Neural crest cell (in vitro differentiated cells): ENCODE measurements around the gene CRHR2. TPM values are rescaled to one million over a fixed set of nuclear protein-coding genes. Genes with fewer than 3 reads are reported as not detected.

ENCODE experiments used
- DNase-seq: peaks from one replicate; pipeline ENCODE4 v3.0.0; 2021; ENCODE audit warnings: low read depth, mixed read lengths, low spot score
- H3K27ac Mint-ChIP-seq: one replicate; pipeline ENCODE4 v1.8.0; 2021; ENCODE audit warnings: mild to moderate bottlenecking, mixed read lengths; ENCODE audit not compliant: unreplicated experiment
- H3K27me3 Mint-ChIP-seq: 2 replicates; pipeline ENCODE4 v1.8.0; 2021; ENCODE audit warnings: low read depth, mild to moderate bottlenecking, mixed read lengths
- H3K36me3 Mint-ChIP-seq: 2 replicates; pipeline ENCODE4 v1.8.0; 2021; ENCODE audit warnings: low read depth, mild to moderate bottlenecking, mixed read lengths
- H3K4me1 Mint-ChIP-seq: 2 replicates; pipeline ENCODE4 v1.8.0; 2021; ENCODE audit warnings: mixed read lengths
- H3K4me3 Mint-ChIP-seq: one replicate; pipeline ENCODE4 v1.8.0; 2021; ENCODE audit warnings: mild to moderate bottlenecking, mixed read lengths
- H3K9me3 Mint-ChIP-seq: 2 replicates; pipeline ENCODE4 v1.8.0; 2021; ENCODE audit warnings: mixed read lengths
- total RNA-seq: library from RNA; stranded (reverse); gene quantifications from 2 replicates; pipeline ENCODE4 v1.2.1, GENCODE V29; 2021
- TF ChIP-seq, protein P1 (sequence below): fragments of 200-600 bp; sonication (generic); conservative IDR thresholded peaks from 2 replicates; pipeline ENCODE4 v1.5.0; 2021; ENCODE audit warnings: antibody characterized with exemption, mild to moderate bottlenecking

The CRHR2 gene
- total RNA-seq, 1 donor from 2014 or later: not detected

DNA sequence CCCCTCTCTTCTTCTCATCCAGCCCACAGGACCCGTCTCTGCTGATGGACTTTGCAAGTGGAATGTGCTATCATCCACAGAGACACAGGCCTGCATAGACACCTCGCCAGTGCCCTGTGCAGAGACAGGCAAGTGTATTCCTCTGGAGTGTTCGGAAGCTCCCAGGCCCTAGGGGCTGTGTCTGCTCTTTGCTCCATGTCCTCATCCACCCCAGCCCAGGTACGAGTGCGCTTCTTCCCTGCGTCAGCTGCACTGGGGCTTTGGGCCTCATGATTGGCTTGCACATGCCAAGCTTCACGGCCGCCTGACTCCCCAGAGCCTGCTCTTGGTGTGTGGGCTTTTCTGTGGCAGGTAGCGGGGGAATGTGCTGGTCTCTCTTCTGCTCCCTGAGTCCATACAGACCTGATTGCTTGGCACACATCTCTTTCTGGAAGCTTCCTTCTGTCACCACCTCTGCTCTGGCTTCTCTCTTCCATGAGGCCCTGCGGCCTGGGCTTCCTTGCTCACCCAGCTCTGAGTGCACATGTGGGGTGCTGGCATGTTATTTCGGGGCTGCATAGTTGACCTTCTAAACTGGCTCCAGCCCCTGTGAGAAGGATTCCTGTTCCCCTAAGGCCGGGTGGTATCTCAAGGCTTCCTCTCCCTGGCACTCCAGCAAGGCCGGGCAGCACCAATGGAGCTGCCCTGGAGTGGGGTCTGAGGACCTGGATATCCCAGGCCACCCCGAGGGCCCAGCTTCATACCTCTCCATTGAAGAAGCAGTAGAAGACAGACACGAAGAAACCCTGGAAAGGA is 27.8 kb downstream of the CRHR2 start:
- DNase-seq: no peak
- Mint-ChIP-seq H3K27ac (no peak overlapping the region), H3K9me3 (no peaks in the 10 kb centered on the region), H3K4me3 (no peak overlapping the region), H3K27me3 (no peaks in the 10 kb centered on the region), H3K4me1 (no peaks in the 10 kb centered on the region), H3K36me3 (peaks cover 3% of the 10 kb centered on the region)
- TF ChIP-seq, protein P1, sequence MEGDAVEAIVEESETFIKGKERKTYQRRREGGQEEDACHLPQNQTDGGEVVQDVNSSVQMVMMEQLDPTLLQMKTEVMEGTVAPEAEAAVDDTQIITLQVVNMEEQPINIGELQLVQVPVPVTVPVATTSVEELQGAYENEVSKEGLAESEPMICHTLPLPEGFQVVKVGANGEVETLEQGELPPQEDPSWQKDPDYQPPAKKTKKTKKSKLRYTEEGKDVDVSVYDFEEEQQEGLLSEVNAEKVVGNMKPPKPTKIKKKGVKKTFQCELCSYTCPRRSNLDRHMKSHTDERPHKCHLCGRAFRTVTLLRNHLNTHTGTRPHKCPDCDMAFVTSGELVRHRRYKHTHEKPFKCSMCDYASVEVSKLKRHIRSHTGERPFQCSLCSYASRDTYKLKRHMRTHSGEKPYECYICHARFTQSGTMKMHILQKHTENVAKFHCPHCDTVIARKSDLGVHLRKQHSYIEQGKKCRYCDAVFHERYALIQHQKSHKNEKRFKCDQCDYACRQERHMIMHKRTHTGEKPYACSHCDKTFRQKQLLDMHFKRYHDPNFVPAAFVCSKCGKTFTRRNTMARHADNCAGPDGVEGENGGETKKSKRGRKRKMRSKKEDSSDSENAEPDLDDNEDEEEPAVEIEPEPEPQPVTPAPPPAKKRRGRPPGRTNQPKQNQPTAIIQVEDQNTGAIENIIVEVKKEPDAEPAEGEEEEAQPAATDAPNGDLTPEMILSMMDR: no peak

DNA sequence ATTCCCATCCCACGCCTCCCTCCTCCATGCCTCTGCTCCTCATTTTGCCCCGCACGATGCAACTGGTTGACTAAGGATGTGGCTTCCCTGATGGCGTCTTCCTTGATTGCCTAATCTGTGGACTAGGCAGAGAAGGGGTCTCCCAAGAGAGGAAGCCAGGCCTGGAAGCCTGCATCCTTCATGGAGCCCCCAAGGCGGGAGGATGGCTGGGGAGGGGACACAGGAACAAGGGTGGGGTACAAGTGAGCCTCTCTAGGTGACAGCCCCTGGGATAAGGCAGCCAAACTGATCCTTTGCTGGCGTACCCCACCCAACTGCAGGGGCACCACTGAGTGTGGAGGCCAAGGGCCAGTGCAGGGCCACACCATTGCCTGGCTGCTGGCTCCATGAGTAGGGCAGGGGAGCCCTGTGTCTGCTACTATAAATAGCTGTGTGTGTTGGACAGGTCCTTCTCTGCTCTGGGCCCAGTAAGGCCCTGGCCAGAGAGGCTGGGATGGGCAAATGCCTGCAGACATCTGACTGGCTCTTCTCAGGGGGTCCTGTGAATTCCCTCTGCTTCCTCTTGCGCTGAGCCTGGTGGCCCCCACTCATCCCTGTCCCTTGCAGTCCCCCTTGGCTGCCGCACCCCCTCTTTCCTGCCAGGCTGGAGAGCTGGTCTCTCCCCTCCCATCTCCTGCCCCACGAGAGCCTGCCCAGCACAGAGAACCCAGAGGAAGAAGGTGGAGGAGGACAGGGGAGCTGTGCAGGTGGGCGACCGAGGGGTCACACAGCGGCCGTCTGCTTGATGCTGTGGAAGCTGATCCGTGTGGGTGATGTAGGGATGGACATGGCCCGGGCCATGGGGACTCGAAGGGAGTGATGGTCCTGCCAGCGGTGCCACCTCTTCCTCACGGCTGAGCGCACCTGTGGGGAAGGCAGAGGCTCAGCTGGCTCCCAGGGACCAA is 29.3 kb downstream of the CRHR2 start:
- no peak overlapping the region for H3K27ac Mint-ChIP-seq
- peaks cover 3% of the 10 kb centered on the region for H3K36me3 Mint-ChIP-seq
- H3K4me1 Mint-ChIP-seq: no peaks in the 10 kb centered on the region
- DNase-seq: no peak
- H3K9me3 Mint-ChIP-seq: no peaks in the 10 kb centered on the region
- H3K4me3 Mint-ChIP-seq: no peak overlapping the region
- TF ChIP-seq, protein P1: no peak
- no peaks in the 10 kb centered on the region for H3K27me3 Mint-ChIP-seq

DNA sequence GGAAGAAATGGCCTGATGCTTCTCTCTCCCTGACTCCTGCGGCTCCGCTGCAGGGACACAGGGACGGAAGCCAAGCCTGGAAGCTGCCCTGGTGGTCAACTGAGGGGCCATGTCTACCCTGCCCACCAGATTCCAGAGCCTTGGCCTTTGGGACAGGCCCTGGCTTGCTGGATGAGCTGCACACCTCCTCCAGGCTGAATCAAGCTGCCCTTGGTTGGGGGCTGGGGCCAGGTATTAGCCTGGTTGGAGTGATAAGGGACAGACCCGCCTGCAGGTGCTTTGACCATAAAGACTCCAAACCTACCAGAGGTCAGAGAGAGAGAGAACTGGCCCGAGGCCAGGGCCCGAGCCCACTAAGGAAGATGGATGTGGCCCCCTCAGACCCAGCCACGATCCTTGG is 30.1 kb downstream of the CRHR2 start:
- TF ChIP-seq, protein P1: no peak
- Mint-ChIP-seq H3K9me3 (no peaks in the 10 kb centered on the region), H3K27ac (no peak overlapping the region), H3K4me1 (no peaks in the 10 kb centered on the region), H3K27me3 (no peaks in the 10 kb centered on the region), H3K4me3 (no peak overlapping the region), H3K36me3 (no peaks in the 10 kb centered on the region)
- no peak for DNase-seq

DNA sequence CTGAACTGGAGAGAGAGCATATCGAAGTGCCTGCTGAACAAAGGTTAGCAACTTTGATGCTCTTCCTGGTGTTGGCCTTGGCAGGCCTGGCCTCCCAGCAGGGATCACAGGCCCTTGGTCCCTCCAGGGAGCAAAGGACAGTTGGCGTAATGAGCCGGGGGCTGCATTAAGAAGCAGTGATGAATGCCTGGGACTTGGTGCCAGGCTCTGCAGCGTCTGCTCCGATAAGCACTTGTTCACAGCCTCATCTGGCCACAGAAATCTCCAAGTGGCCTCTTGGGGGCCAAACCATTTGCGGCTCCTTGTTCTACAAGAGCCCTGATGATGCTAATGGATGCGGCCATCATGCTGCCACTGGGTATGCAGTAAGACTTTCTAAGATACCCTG is 31.8 kb downstream of the CRHR2 start:
- TF ChIP-seq, protein P1: no peak
- Mint-ChIP-seq H3K9me3 (no peaks in the 10 kb centered on the region), H3K4me3 (no peak overlapping the region), H3K36me3 (peaks cover under 1% of the 10 kb centered on the region), H3K27me3 (no peaks in the 10 kb centered on the region), H3K4me1 (no peaks in the 10 kb centered on the region), H3K27ac (no peak overlapping the region)
- DNase-seq: no peak

DNA sequence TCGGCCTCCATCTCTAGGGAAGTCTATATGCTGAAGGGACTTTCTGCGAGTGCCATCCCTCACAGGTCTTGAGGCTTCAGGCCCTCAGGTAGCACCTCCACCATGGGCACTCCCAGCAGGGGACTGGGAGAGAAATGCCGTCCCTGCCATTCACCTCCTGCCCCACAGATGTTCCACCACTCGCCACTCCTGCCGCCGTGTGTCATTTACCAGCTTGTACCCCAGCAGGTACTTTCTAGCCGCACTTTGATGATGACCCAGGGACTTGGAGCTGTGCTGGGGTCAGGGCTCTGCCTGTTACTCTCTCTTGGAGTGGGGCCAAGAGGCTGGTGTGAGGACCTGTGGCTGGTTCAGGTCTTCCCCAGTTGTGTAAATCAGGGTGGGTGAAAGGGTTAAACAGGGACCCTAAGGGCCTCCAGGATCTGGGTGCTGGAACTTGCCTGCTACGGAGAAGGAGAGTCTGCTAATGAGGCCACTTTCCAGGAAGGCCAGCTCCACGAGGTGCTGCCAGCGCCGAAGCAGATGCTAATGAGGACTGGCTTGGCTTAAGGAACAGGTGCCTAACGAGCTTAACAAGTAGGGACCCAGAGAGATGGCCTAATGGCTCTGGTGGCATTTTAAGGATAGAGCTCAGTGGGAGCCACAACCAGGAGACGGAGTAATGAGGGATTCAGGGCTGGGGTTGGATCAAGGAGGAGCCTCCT is 32.4 kb downstream of the CRHR2 start:
- Mint-ChIP-seq H3K4me3 (no peak overlapping the region), H3K27ac (no peak overlapping the region), H3K36me3 (peaks cover 6% of the 10 kb centered on the region), H3K4me1 (no peaks in the 10 kb centered on the region), H3K9me3 (no peaks in the 10 kb centered on the region), H3K27me3 (no peaks in the 10 kb centered on the region)
- TF ChIP-seq, protein P1: no peak
- no peak for DNase-seq
